IMR-90 (cell line): ENCODE data around the gene SLC35F1. TPM values are rescaled to one million over a fixed set of nuclear protein-coding genes. Genes with fewer than 3 reads are reported as not detected.

Experiments
- ATAC-seq: fragments of 200-7000 bp; cut with Tn5 transposase; 2 replicates; pipeline ENCODE4 v1.9.1; 2020; ENCODE audit warnings: low read depth, mild to moderate bottlenecking, moderate library complexity
- BruUV-seq: library from RNA; stranded (reverse); fragments of 400-500 nt; replicated peaks from 2 replicates; lab custom pipeline; 2021; lab: Mats Ljungman, UMichigan
- CTCF ChIA-PET: fragments of 300-600 bp; formaldehyde crosslinking; extraction: SDS; loops from one replicate; lab custom pipeline; 2021; ENCODE audit warnings: antibody characterized with exemption; lab: Yijun Ruan, JAX
- POLR2A ChIA-PET: fragments of 300-600 bp; sonication (Branson Sonifier 250); formaldehyde crosslinking; loops from one replicate; lab custom pipeline; 2022; ENCODE audit warnings: antibody characterized with exemption; ENCODE audit not compliant: unreplicated experiment; lab: Charles Lee
- DNase-seq: peaks from one replicate; pipeline ENCODE4 v3.0.0; 2013
- H2AFZ ChIP-seq: replicated peaks from 2 replicates; pipeline ENCODE3; 2013; ENCODE audit warnings: low read length, mild to moderate bottlenecking; ENCODE audit not compliant: poor library complexity
- H2AK5ac ChIP-seq: 2 replicates; pipeline ENCODE4 v1.6.1; 2013; ENCODE audit warnings: low read depth, low read length, inconsistent platforms
- H2AK9ac ChIP-seq: replicated peaks from 2 replicates; pipeline ENCODE3; 2013; ENCODE audit warnings: mild to moderate bottlenecking, low read depth, low read length, moderate library complexity; ENCODE audit not compliant: poor library complexity
- H2BK120ac ChIP-seq: 2 replicates; pipeline ENCODE4 v1.6.1; 2013; ENCODE audit warnings: low read depth, low read length, inconsistent platforms
- H2BK15ac ChIP-seq: 3 replicates; pipeline ENCODE4 v1.6.1; 2013; ENCODE audit warnings: low read depth, low read length, inconsistent platforms
- H2BK20ac ChIP-seq: 2 replicates; pipeline ENCODE4 v1.6.1; 2013; ENCODE audit warnings: low read depth, mild to moderate bottlenecking, inconsistent platforms, low read length, moderate library complexity
- H2BK5ac ChIP-seq: 2 replicates; pipeline ENCODE4 v1.6.1; 2013; ENCODE audit warnings: mild to moderate bottlenecking, low read depth, low read length, inconsistent platforms; ENCODE audit not compliant: poor library complexity, severe bottlenecking
- H3K14ac ChIP-seq: replicated peaks from 2 replicates; pipeline ENCODE4 v1.6.1; 2013; ENCODE audit warnings: low read depth, low read length, inconsistent platforms
- H3K18ac ChIP-seq: 2 replicates; pipeline ENCODE4 v1.6.1; 2013; ENCODE audit warnings: low read depth, low read length, control low read depth
- H3K23ac ChIP-seq: 2 replicates; pipeline ENCODE4 v1.6.1; 2013; ENCODE audit warnings: low read depth, low read length, inconsistent platforms
- H3K27ac ChIP-seq: 2 replicates; pipeline ENCODE4 v1.5.1; 2013; ENCODE audit warnings: mild to moderate bottlenecking, control low read depth, low read length; ENCODE audit not compliant: insufficient read depth
- H3K27me3 ChIP-seq: 2 replicates; pipeline ENCODE4 v1.6.1; 2013; ENCODE audit warnings: low read length; ENCODE audit not compliant: control insufficient read depth, insufficient read depth
- H3K36me3 ChIP-seq: 2 replicates; pipeline ENCODE4 v1.6.1; 2013; ENCODE audit warnings: low read length, mixed read lengths; ENCODE audit not compliant: control insufficient read depth, insufficient read depth
- H3K4ac ChIP-seq: 2 replicates; pipeline ENCODE4 v1.6.1; 2013; ENCODE audit warnings: low read depth, low read length, inconsistent platforms
- H3K4me1 ChIP-seq: 2 replicates; pipeline ENCODE4 v1.6.1; 2013; ENCODE audit warnings: low read length, mixed read lengths; ENCODE audit not compliant: control insufficient read depth, insufficient read depth
- H3K4me2 ChIP-seq: 2 replicates; pipeline ENCODE4 v1.6.1; 2013; ENCODE audit warnings: low read depth, mild to moderate bottlenecking, control low read depth, low read length, moderate library complexity
- H3K4me3 ChIP-seq: 2 replicates; pipeline ENCODE4 v1.5.1; 2013; ENCODE audit warnings: low read depth, mild to moderate bottlenecking, control low read depth, low read length, moderate library complexity; ENCODE audit not compliant: insufficient read depth
- H3K56ac ChIP-seq: 2 replicates; pipeline ENCODE4 v1.6.1; 2013; ENCODE audit warnings: low read length, inconsistent platforms; ENCODE audit not compliant: insufficient read depth; ENCODE audit errors: extremely low read depth
- H3K79me1 ChIP-seq, 2 experiments: 2 replicates each; pipeline ENCODE4 v1.6.1; 2013; ENCODE audit warnings: low read length in 2 of 2, inconsistent platforms in 1 of 2, low read depth in 1 of 2
- H3K9ac ChIP-seq: 2 replicates; pipeline ENCODE4 v1.6.1; 2013; ENCODE audit warnings: low read depth, low read length, control low read depth
- H3K9me1 ChIP-seq: 2 replicates; pipeline ENCODE4 v1.6.1; 2013; ENCODE audit warnings: low read length, inconsistent platforms; ENCODE audit not compliant: insufficient read depth
- H3K9me3 ChIP-seq: 2 replicates; pipeline ENCODE4 v1.6.1; 2013; ENCODE audit warnings: low read length; ENCODE audit not compliant: control insufficient read depth, insufficient read depth
- H4K20me1 ChIP-seq: 2 replicates; pipeline ENCODE4 v1.6.1; 2013; ENCODE audit warnings: low read length, inconsistent platforms; ENCODE audit not compliant: insufficient read depth
- H4K5ac ChIP-seq: 2 replicates; pipeline ENCODE4 v1.6.1; 2013; ENCODE audit warnings: mild to moderate bottlenecking, low read depth, low read length, control low read depth
- H4K8ac ChIP-seq, 2 experiments: 2 replicates each; pipeline ENCODE4 v1.6.1; 2013; ENCODE audit warnings: low read depth in 2 of 2, low read length in 2 of 2, control low read depth in 1 of 2, inconsistent platforms in 1 of 2
- H4K91ac ChIP-seq: 2 replicates; pipeline ENCODE4 v1.6.1; 2013; ENCODE audit warnings: low read depth, low read length, inconsistent platforms; ENCODE audit not compliant: insufficient read depth
- BHLHE40 ChIP-seq: fragments of 150-350 bp; IDR thresholded peaks from 2 replicates; pipeline ENCODE4 v1.6.1; 2016; ENCODE audit warnings: mild to moderate bottlenecking, low read depth, low read length
- CEBPB ChIP-seq: IDR thresholded peaks from 2 replicates; pipeline ENCODE4 v1.6.1; 2012; ENCODE audit warnings: low read depth, low read length, improper control_type of control experiment
- CHD1 ChIP-seq: IDR thresholded peaks from 2 replicates; pipeline ENCODE4 v1.6.1; 2012; ENCODE audit warnings: low read depth, low read length, improper control_type of control experiment
- CTCF ChIP-seq: conservative IDR thresholded peaks from 2 replicates; pipeline ENCODE4 v1.5.1; 2012; ENCODE audit warnings: mild to moderate bottlenecking, low read depth, low read length, improper control_type of control experiment
- ELK1 ChIP-seq: fragments of 150-350 bp; IDR thresholded peaks from 2 replicates; pipeline ENCODE4 v1.6.1; 2016; ENCODE audit warnings: low read depth, mild to moderate bottlenecking, low read length, moderate library complexity, borderline replicate concordance
- FOS ChIP-seq: fragments of 150-350 bp; IDR thresholded peaks from 2 replicates; pipeline ENCODE4 v1.6.1; 2016; ENCODE audit warnings: low read depth, low read length
- MAFK ChIP-seq: IDR thresholded peaks from 2 replicates; pipeline ENCODE4 v1.6.1; 2012; ENCODE audit warnings: low read depth, low read length, improper control_type of control experiment
- MAZ ChIP-seq: IDR thresholded peaks from 2 replicates; pipeline ENCODE4 v1.6.1; 2012; ENCODE audit warnings: low read depth, mild to moderate bottlenecking, low read length, improper control_type of control experiment, moderate library complexity, borderline replicate concordance
- MXI1 ChIP-seq: IDR thresholded peaks from 2 replicates; pipeline ENCODE4 v1.6.1; 2012; ENCODE audit warnings: low read depth, mild to moderate bottlenecking, low read length, moderate library complexity, borderline replicate concordance
- NFE2L2 ChIP-seq: fragments of 150-350 bp; IDR thresholded peaks from 2 replicates; pipeline ENCODE4 v1.6.1; 2016; ENCODE audit warnings: low read depth, mild to moderate bottlenecking, low read length
- POLR2A ChIP-seq: IDR thresholded peaks from 2 replicates; pipeline ENCODE4 v1.6.1; 2012; ENCODE audit warnings: mild to moderate bottlenecking, low read depth, low read length
- RAD21 ChIP-seq: IDR thresholded peaks from 2 replicates; pipeline ENCODE4 v1.6.1; 2012; ENCODE audit warnings: low read length, improper control_type of control experiment
- RCOR1 ChIP-seq: IDR thresholded peaks from 2 replicates; pipeline ENCODE4 v1.6.1; 2012; ENCODE audit warnings: mild to moderate bottlenecking, low read length, improper control_type of control experiment; ENCODE audit not compliant: insufficient replicate concordance
- RFX5 ChIP-seq: IDR thresholded peaks from 2 replicates; pipeline ENCODE4 v1.8.0; 2012; ENCODE audit warnings: low read depth, mild to moderate bottlenecking, low read length, moderate library complexity
- SMC3 ChIP-seq: fragments of 150-350 bp; IDR thresholded peaks from 2 replicates; pipeline ENCODE4 v1.6.1; 2016; ENCODE audit warnings: low read depth, mild to moderate bottlenecking, antibody characterized with exemption, low read length, moderate library complexity
- USF2 ChIP-seq: fragments of 150-350 bp; IDR thresholded peaks from 2 replicates; pipeline ENCODE4 v1.6.1; 2017; ENCODE audit warnings: mild to moderate bottlenecking, antibody characterized with exemption, low read length, low read depth
- WGBS, 2 experiments: methylation state at CpG; one replicate each; pipeline versions ENCODE4 v1.1.5 to v1.1.7; 2013; ENCODE audit warnings: missing lambda C conversion rate in 2 of 2; ENCODE audit not compliant: insufficient read length in 1 of 2; ENCODE audit errors: extremely low coverage in 2 of 2; 5-methylcytosine and 5-hydroxymethylcytosine counted together
- dilution Hi-C: fragments of 300-500 bp; cut with HindIII; formaldehyde crosslinking; loops from one replicate; pipeline ENCODE4 v1.14.3; 2018; ENCODE audit warnings: low sequenced_read_pairs; ENCODE audit not compliant: unreplicated experiment
- in situ Hi-C: fragments of 300-500 bp; cut with MboI; formaldehyde crosslinking; loops from 3 replicates; pipeline ENCODE4 v1.14.3; 2019; ENCODE audit warnings: low sequenced_read_pairs, inconsistent platforms, mixed read lengths
- intact Hi-C: fragments of 100-400 bp; cut with micrococcal nuclease; formaldehyde crosslinking; loops from 2 replicates; pipeline ENCODE4 v1.10.0; 2022
- polyA plus RNA-seq, 3 experiments: library from polyadenylated mRNA; depleted of rRNA; stranded (reverse); fragments of >200 nt; gene quantifications; 2 replicates each; pipeline ENCODE4 v1.2.3, GENCODE V29; 2012; ENCODE audit warnings: low replicate concordance in 1 of 3
- total RNA-seq: library from RNA; depleted of rRNA; stranded (reverse); fragments of >200 nt; gene quantifications from 2 replicates; pipeline ENCODE4 v1.2.3, GENCODE V29; 2012

Gene SLC35F1
- total and polyA plus RNA-seq, 2 of the 4 experiments (the other 2 are of a cell fraction) = not detected

DNA sequence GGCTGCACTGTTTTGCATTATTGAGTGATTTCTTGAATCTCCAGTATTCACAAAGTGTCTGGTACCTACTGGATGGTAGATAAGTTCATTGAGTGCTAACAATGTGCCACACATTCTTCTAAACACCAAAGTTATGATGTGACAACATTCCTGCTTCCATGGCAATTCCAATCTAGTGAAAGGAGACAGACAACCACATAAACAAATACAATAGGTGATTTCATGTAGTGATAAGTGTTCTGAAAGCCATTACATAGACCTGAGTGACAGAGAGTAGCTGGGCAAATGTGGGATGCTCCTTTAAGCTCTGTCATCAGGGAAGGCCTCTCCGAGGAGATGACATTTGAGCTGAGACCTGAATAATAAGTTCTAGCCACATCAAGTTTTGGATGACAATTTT lies 295.5 kb downstream of the SLC35F1 start:
- Histone ChIP-seq H3K9me1 (no peaks in the 10 kb centered on the region), H3K4me2 (no peak overlapping the region), H2AK9ac (no peak overlapping the region), H2AFZ (no peak overlapping the region), H4K8ac (no peak overlapping the region), H4K20me1 (no peaks in the 10 kb centered on the region), H4K5ac (no peak overlapping the region), H3K56ac (no peak overlapping the region), H3K18ac (no peak overlapping the region), H3K27ac (no peak overlapping the region), H2BK120ac (no peak overlapping the region), H2BK15ac (no peak overlapping the region), H3K9me3 (no peaks in the 10 kb centered on the region), H3K9ac (no peak overlapping the region), H3K4me3 (no peak overlapping the region), H3K79me1 (no peaks in the 10 kb centered on the region), H3K27me3 (no peaks in the 10 kb centered on the region), H3K23ac (no peak overlapping the region), H3K36me3 (no peaks in the 10 kb centered on the region), H2AK5ac (no peak overlapping the region), H2BK5ac (no peak overlapping the region), H4K91ac (no peak overlapping the region), H3K14ac (no peak overlapping the region), H3K4me1 (no peaks in the 10 kb centered on the region), H3K4ac (no peak overlapping the region), H2BK20ac (no peak overlapping the region)
- TF ChIP-seq ELK1 (no peak), NFE2L2 (no peak), SMC3 (no peak), CHD1 (no peak), CTCF (no peak), POLR2A (no peak), RCOR1 (no peak), MAFK (no peak), USF2 (no peak), CEBPB (no peak), MAZ (no peak), RFX5 (no peak), FOS (no peak), RAD21 (no peak), BHLHE40 (no peak), MXI1 (no peak)
- CTCF ChIA-PET = no interaction called here
- dilution Hi-C loops = no loop called here
- intact Hi-C loops = no loop called here
- ATAC-seq = no peak
- in situ Hi-C loops = no loop called here
- DNase-seq = no peak
- POLR2A ChIA-PET = no interaction called here
- no CpG with 5 or more reads among the region's 1 CpG for WGBS, 2 experiments
- no TSS peak for BruUV-seq
